ENCODE data around the gene VTI1A. TPM values are rescaled to one million over a fixed set of nuclear protein-coding genes. Genes with fewer than 3 reads are reported as not detected.
A peak's percentile ranks its signal among the peaks of the same experiment; 100 is the strongest.

The VTI1A gene
- total RNA-seq, 1 experiment from 2014 or later, result 28.6 TPM

DNA sequence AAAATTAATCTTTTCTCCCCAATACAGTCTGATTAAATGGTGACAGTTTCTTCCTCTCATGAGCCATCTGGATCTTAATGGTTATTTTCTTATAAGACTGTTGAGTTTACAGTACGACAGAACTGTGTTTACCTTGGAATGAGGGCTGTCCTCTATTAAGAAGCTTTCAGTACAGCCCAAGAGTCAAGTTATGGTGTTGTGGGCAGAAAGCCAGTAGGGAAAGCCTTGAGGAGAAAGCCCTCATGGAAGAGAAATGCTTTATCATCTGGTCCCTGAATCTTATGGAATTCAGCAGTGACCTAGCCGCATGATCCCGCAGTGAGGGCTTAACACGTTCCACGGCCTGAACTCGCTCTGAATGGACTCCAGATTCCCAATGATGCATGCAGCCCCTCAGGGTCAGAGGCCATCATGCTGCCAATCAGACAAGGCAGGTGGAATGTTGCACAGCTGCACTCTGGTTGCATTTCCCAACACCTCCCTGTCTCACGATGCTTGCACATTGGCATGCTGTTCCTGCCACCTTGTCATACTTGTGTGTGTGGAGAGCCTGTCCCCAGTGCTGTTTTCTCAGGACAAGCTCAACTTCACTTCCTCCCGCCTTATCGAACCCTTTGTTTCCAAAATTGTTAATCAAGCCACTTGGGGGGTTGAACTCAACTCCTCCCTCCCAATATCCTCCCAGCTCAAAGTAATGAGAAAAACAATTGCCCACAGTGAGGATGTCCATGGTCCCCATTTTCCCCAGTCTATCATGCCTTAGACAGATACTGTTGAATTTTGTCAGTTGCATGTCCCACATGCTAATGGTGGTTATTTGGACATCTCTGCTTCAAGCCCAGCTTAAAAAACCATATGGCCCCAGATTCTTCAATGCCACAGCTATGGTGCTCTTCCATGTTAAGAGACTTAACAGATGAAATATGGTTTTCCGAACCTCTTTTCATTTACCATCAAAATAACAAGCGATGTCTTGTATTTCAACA lies 291.9 kb downstream of the VTI1A start:
- peaks cover 6% of the 10 kb centered on the region for H3K36me3 Mint-ChIP-seq (ENCODE audit: insufficient read depth, unreplicated experiment)
- H3K9me3 Mint-ChIP-seq (ENCODE audit: low read depth, unreplicated experiment), result no peaks in the 10 kb centered on the region
- TF ChIP-seq, protein P1, sequence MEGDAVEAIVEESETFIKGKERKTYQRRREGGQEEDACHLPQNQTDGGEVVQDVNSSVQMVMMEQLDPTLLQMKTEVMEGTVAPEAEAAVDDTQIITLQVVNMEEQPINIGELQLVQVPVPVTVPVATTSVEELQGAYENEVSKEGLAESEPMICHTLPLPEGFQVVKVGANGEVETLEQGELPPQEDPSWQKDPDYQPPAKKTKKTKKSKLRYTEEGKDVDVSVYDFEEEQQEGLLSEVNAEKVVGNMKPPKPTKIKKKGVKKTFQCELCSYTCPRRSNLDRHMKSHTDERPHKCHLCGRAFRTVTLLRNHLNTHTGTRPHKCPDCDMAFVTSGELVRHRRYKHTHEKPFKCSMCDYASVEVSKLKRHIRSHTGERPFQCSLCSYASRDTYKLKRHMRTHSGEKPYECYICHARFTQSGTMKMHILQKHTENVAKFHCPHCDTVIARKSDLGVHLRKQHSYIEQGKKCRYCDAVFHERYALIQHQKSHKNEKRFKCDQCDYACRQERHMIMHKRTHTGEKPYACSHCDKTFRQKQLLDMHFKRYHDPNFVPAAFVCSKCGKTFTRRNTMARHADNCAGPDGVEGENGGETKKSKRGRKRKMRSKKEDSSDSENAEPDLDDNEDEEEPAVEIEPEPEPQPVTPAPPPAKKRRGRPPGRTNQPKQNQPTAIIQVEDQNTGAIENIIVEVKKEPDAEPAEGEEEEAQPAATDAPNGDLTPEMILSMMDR (IDR thresholded peaks at IDR 0.05; ENCODE audit: unreplicated experiment), result no peak
- H3K27ac Mint-ChIP-seq (ENCODE audit: unreplicated experiment), result no peak overlapping the region
- no peak overlapping the region for H3K4me3 Mint-ChIP-seq (ENCODE audit: low read depth, unreplicated experiment)
- BruUV-seq (replicated peaks), result no TSS peak
- CTCF ChIA-PET, result no interaction called here
- intact Hi-C loops (cut with micrococcal nuclease; ENCODE audit: unreplicated experiment), result no loop called here
- no peaks in the 10 kb centered on the region for H3K27me3 Mint-ChIP-seq (ENCODE audit: unreplicated experiment)
- no peak for DNase-seq
- peaks cover 21% of the 10 kb centered on the region for H3K4me1 Mint-ChIP-seq (ENCODE audit: low read depth, unreplicated experiment)

DNA sequence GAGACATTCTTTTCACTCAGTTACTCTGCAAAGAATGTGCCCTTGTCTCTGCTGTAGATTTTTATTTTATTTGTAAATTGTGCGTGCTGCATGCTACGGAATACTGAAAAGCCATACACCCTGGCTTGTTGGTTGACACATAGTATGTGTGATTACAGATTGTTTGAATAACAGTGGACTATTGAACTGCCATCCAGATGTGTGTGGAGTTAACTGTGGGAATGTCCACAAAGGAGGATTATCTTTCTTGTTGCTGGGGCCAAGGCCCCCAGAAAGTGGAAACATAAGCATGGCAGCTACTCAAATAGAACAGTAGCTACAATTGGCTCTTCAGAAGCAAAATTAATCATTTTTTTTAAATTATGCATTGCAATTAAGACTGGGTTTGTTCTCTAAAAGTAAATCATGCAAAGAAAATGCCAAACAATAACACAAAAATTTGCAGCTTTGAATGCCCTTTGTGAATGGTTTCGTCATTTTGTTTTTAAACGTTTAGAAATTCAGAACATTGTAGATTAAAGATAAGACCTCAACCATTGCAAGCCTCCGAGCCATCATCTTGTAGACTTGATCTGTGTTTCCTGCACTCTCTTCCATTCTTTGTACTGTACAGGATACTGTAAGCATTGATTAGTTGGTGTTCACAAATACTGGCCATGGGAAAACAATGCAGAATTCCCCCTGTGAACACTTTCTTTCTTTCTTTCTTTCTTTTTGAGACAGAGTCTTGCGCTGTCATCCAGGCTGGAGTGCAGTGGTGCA lies 292.8 kb downstream of the VTI1A start:
- H3K9me3 Mint-ChIP-seq (ENCODE audit: low read depth, unreplicated experiment), result no peaks in the 10 kb centered on the region
- TF ChIP-seq, protein P1 (IDR thresholded peaks at IDR 0.05; ENCODE audit: unreplicated experiment), result no peak
- H3K4me1 Mint-ChIP-seq (ENCODE audit: low read depth, unreplicated experiment), result peaks cover 22% of the 10 kb centered on the region
- intact Hi-C loops (cut with micrococcal nuclease; ENCODE audit: unreplicated experiment), result loop anchor here (10.0 kb wide), 1 partner anchor 325 kb away; no protein-coding TSS in a partner anchor
- no peak for DNase-seq
- H3K36me3 Mint-ChIP-seq (ENCODE audit: insufficient read depth, unreplicated experiment), result peaks cover 6% of the 10 kb centered on the region
- CTCF ChIA-PET, result no interaction called here
- no TSS peak for BruUV-seq (replicated peaks)
- H3K27ac Mint-ChIP-seq (ENCODE audit: unreplicated experiment), result no peak overlapping the region
- H3K4me3 Mint-ChIP-seq (ENCODE audit: low read depth, unreplicated experiment), result no peak overlapping the region
- no peaks in the 10 kb centered on the region for H3K27me3 Mint-ChIP-seq (ENCODE audit: unreplicated experiment)

DNA sequence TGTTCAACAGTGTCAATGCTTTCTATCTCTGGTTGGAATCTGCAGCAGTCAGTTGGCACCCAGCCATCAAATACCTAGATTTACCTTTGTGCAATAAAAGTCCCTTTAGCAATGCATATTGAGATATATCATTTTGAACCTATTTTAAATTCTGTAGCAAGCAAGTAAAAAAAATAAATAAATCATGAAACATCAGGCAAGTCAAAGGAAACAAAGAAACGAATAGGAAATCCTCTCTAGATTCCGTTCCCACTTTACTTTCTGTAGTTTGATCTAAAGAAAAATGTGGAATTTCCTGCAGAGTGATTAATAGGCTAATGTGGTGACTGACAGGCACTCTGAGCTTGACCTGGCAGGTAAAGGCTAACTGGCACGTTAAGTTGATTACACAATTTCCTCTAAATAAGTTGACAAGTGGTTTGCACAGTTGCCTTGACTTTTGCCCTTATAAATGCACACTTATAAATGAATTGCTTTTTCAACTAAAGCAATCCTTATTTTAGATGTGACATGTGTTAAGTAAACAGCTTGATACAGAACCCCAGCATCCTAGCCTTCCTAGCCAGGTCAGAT lies 294.9 kb downstream of the VTI1A start:
- peaks cover 6% of the 10 kb centered on the region for H3K36me3 Mint-ChIP-seq (ENCODE audit: insufficient read depth, unreplicated experiment)
- no TSS peak for BruUV-seq (replicated peaks)
- TF ChIP-seq, protein P1 (IDR thresholded peaks at IDR 0.05; ENCODE audit: unreplicated experiment), result no peak
- peak overlapping the region; percentile 12 for H3K4me3 Mint-ChIP-seq (ENCODE audit: low read depth, unreplicated experiment)
- peak; percentile 31 for DNase-seq
- intact Hi-C loops (cut with micrococcal nuclease; ENCODE audit: unreplicated experiment), result loop anchor here (2.0 to 10.0 kb wide), 5 partner anchors 37 to 323 kb away; no protein-coding TSS in a partner anchor
- no peaks in the 10 kb centered on the region for H3K9me3 Mint-ChIP-seq (ENCODE audit: low read depth, unreplicated experiment)
- no peaks in the 10 kb centered on the region for H3K27me3 Mint-ChIP-seq (ENCODE audit: unreplicated experiment)
- CTCF ChIA-PET, result no interaction called here
- H3K27ac Mint-ChIP-seq (ENCODE audit: unreplicated experiment), result no peak overlapping the region
- H3K4me1 Mint-ChIP-seq (ENCODE audit: low read depth, unreplicated experiment), result peaks cover 32% of the 10 kb centered on the region

Measured in Calu3 (cell line).